GM21526 (cell line): Measurements from ENCODE around the gene HELZ.
"Not testable (repeated sequence)": the region's sequence is repeated elsewhere in the genome, so short reads cannot be mapped to it uniquely, and the experiment has no call there.

Experiments used
- ATAC-seq: cut with Tn5 transposase; IDR thresholded peaks from one replicate; pipeline ENCODE4 v1.9.1; 2021; ENCODE audit warnings: moderate library complexity; ENCODE audit not compliant: unreplicated experiment, low FRiP score

Gene HELZ

DNA sequence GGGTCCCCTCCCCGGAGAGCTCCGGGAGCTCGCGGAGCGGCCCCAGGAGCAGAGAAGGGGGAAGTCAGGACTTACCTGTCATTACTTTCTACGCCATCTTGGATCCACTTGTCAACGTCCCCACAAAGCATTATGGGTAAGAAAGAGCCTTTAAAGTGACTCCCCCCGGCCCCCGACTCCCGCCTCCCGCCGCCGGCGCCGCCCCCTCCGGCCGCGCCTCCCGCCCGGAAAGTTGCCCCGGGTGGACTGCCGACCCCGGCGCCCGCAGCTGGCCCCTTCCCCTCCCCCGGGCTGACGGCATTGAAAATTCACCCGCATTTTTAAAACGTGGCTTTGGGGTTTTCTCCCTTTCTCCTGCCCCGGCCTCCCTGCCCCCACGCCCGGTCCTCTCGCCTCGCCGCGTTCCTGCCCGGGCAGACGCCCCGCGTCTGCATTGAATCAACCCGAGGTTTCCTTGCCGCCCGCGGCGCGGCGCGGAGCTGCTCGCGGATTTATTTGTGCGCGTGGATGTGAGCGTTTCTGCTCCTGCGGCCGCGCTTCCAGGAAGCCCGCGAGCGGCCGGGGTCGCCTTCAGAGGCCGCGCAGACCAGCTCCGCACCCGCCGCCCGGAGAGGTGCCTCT, at the start of gene HELZ:
TSS of gene HELZ (minus strand) at position 124 of the 621 bp plus-strand sequence. CDS start 26,392 bp downstream, outside the sequence.
- peak; percentile 52 for ATAC-seq

GRCh38 chr17:67293251-67294203, 48.5 kb upstream of the HELZ start:
- no peak for ATAC-seq

DNA sequence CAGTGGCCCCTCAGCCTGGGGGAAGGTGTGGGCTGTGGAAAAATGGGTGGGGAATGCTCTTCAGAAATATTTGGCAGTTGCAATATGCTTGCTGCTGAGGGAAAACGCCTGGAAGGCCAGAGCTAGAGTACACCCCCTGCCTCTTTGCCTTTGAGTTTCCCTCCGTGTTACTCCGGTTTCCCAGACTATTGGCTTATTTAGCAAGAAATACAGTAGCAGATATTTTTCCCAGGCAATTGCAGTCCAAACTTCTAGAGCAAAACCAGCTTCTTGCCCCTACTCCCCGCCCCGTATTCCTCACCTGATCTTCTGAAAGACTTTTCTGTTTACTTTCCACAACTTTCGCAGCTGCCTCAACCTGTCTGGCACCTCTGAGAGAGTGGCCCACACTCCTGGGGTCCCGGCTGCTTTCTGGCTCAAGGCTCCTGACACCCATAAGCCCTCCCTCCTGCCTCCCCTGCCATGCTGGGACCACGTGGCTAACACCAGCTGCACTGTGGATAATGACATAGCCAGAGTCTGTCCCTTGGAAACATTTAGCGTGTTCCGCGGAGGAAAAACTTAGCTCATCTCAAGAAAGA, 45.8 kb upstream of the HELZ start:
- no peak for ATAC-seq

DNA sequence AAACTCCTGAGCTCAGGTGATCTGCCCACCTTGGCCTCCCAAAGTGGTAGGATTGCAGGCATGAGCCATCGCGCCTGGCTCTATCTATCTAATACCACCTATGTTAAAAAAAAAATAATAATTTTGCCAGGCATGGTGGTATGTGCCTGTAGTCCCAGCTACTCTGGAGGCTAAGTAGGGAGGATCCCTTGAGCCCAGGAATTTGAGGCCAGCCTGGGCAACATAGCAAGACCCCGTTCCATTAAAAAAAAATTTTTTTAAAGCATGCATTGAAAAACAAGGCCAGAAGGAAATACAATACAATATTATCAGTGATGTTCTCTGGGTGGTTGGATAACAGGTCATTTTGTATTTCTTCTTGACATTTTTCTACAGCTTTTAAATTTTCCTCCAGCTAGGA, 45.2 kb upstream of the HELZ start:
- ATAC-seq: no peak

DNA sequence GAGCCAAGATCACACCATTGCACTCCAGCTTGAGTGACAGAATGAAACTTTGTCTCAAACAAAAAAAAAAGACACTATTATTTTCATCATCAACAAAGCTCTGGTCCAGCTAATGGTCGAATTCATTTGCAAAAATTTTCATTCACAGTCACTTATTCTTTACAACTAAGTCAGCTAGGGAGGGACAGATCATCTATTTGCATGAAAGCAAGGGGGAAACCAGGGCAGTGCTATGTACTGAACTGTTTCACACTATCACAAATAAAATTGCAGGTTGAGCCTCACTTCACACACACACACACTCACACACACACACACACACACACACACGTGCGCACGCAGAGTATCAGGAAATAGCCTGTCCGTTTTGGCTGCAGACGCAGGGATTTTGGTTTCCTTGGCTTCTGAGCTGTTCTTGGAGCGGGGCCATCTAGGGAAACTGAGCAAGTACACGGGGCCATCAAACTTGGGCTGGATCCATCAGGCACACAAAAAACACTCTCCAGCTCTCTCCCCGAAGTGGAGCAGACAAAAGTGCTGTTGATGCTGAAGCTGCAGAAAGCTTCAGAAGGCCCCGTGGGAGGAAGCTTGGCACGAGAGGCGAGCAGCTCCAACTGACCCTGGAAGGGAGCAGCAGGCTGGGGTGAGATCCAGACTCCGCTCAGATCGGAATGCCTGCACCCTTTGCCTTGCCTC, 44.3 kb upstream of the HELZ start:
- ATAC-seq: no peak

GRCh38 chr17:67286826-67287225, 41.8 kb upstream of the HELZ start:
- ATAC-seq: not testable (repeated sequence)

DNA sequence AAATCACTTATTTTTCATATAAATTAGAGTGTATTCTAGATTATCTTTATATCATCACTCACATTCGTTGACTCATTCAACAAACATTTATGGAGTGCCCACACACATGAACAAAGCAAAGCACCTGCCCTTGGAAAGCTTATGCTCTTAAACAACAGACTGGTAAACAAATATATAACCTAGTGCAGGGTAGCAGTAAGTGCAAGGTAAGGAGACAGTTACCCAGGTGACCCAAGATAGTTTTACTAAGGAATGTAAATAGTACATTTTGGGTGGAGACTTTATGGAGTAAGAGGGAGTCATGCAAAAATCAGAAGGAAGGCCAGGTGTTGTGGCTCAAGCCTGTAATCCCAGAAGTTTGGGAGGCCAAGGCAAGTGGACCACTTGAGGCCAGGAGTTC, 40.4 kb upstream of the HELZ start:
- no peak for ATAC-seq

DNA sequence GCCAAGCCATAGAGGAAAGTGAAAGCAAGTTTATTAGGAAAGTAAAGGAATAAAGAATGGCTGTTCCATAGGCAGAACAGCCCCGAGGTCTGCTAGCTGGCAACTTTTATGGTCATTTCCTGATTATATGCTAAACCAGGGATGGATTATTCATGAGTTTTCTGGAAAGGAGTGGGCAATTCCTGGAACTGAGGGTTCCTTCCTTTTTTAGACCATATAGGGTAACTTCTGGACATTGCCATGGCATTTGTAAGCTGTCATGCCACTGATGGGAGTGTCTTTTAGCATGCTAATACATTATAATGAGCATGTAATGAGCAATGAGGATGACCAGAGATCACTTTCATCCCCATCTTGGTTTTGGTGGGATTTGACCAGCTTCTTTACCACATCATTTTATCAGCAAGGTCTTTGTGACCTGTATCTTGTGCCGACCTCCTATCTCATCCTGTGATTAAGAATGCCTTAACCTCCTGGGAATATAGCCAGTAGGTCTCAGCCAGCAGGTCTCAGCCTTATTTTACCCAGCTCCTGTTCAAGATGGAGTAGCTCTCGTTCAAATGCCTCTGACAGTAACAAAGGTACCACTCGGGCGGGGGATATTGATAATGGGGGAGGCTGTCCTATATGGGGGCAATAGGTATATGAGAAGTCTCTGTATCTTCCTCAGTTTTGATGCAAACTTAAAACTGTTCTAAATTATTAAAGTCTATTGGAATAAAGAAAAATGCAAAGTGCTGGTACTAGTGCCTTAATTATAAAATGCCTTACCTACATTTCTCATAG, 38.9 kb upstream of the HELZ start:
- no peak for ATAC-seq

DNA sequence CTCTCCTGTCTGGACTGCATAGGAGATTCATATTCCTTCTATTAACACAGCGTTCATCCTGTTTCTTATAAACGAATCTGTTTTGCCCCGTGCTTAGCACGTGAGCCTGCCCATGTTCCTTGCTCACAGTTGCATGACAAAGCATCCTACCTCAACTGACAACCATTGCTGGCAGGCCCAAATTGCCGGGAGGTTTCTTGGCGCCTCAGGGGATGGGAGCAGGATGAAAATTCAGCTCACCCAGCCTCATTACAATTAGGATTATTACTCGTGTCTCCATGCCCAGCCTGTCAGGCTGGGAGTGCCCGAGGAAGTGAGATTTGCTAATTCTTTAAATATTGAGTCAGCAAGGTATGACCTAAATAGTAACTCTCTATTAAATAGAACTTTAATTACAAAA, 36.7 kb upstream of the HELZ start:
- no peak for ATAC-seq

DNA sequence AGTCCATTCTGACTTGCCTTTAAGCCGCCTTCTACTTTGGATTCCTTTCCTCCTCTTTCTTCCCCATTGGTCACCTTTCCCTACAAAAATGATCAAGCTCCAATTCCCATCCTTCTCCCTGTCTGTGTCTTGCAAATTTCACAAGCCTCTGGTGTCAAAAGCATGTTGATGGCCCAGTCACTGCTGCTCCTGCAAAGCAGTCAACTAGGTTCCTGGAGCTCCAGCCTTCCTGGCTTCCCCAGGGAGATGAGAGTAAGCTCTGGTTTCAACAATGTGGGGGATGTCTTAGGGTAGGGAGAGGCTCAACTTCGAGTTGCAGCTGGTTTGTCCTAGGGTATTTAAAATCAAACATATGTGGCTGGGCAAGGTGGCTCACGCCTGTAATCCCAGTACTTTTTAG, 36.1 kb upstream of the HELZ start:
- ATAC-seq: no peak

- no peak for ATAC-seq
Measured at GRCh38 chr17:67280279-67280678, 35.3 kb upstream of the HELZ start.

GRCh38 chr17:67279115-67279514, 34.1 kb upstream of the HELZ start:
- ATAC-seq: no peak

GRCh38 chr17:67278363-67278762, 33.4 kb upstream of the HELZ start:
- no peak for ATAC-seq

GRCh38 chr17:67276075-67276474, 31.1 kb upstream of the HELZ start:
- ATAC-seq: no peak

DNA sequence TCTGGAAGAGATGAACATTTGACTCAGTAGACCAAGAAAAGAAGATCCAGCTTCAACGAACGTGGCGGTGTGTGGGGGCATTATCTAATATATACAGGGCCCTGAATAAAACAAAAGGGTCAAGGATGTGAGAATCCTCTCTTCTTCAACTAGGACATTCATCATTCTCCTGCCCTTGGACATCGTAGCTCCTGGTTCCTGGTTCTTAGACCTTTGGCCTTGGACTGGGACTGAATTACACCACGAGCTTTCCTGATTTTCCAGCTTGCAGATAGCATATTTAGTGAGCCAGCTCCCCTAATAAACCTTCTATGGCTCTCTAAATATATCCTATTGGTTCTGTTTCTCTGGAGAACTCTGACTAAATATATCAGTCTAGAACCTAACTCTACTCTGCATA, 29.5 kb upstream of the HELZ start:
- no peak for ATAC-seq

DNA sequence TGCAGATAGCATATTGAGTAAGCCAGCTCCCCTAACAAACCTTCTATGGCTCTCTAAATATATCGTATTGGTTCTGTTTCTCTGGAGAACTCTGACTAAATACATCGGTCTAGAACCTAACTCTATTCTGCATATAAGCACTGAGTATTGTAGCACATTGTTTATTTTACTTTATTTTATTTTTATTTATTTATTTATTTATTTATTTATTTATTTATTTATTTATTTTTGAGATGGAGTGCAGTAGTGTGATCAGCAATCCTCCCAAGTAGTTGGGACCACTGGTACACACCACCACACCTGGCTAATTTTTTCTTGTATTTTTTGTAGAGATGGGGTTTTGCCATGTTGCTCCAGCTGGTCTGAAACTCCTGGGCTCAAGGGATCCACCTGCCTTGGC, 28.9 kb upstream of the HELZ start:
- ATAC-seq: no peak

DNA sequence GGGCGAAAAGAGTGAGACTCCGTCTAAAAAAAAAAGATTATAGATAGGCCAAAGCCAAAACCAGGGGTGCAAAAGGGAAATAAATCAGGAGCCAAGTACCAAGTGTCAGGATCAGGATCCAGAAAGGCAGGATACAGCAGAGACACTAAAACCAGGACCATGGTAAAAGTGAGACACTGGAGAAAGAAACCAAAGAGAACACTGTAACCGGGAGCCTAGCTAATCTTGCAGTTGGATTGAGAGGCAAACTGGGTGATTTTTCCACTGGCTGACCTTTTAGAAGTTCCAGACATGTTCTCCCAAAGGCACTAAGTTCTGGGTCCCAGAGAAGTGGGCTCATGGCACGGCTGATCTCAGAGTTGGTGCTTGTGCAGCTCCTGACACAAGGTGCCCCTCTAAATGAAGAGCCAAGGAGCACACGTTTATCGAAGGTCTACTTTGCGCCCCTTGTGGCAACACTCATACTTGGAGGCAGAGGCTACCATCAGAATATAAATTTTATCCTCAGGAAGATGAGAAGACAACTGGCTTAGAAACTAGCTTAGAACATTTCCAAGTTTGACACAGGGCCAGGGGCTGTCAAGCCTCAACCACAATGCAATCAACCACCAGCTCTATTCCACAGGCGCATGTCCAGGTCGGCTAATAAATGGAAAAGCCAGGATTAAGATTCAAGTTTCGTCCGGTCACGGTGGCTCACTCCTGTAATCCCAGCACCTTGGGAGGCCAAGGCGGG, 27.5 kb upstream of the HELZ start:
- no peak for ATAC-seq

- ATAC-seq: not testable (repeated sequence)
Measured at GRCh38 chr17:67271187-67271586, 26.2 kb upstream of the HELZ start.

DNA sequence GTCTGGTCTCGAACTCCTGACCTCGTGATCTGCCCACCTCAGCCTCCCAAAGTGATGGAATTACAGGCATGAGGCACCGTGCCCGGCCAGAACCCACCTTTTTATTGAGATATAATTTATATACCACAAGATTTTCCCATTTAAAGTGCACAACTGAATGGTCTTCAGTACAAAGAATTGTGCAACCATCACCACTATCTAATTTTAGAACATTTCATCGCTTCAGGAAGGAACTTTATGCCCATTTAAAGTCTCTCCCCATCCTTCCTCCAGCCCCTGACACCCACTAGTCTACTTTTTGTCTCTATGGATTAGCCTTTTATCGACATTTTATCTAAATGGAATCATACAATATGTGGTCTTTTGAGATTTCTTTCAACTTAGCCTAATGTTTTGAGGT, 25.4 kb upstream of the HELZ start:
- ATAC-seq: no peak

- ATAC-seq: no peak
Measured at GRCh38 chr17:67266496-67266895, 21.5 kb upstream of the HELZ start.
